Astrocyte (in vitro differentiated cells and primary cell): ENCODE results near the gene TGIF1. TPM values are rescaled to one million over a fixed set of nuclear protein-coding genes. Genes with fewer than 3 reads are reported as not detected.
A peak's percentile ranks its signal among the peaks of the same experiment; 100 is the strongest.

Experiments used
- DNase-seq: peaks from one replicate; pipeline ENCODE4 v3.0.0-alpha.2; 2010; ENCODE audit warnings: low read depth
- FAIRE-seq: peaks from 2 replicates; lab custom pipeline; 2011; peaks lifted over from hg19 to GRCh38; lab: Jason Lieb, UNC
- H2AFZ ChIP-seq: 2 replicates; pipeline ENCODE4 v1.6.0; 2012; ENCODE audit warnings: low read depth, low read length, inconsistent platforms
- H3K27ac ChIP-seq: 2 replicates; pipeline ENCODE4 v1.5.1; 2011; ENCODE audit warnings: low read depth, low read length, inconsistent platforms
- H3K27me3 ChIP-seq: 2 replicates; pipeline ENCODE4 v1.6.0; 2011; ENCODE audit warnings: low read length, inconsistent platforms; ENCODE audit not compliant: insufficient read depth
- H3K36me3 ChIP-seq: 2 replicates; pipeline ENCODE4 v1.5.1; 2011; ENCODE audit warnings: low read length, inconsistent platforms; ENCODE audit not compliant: insufficient read depth
- H3K4me1 ChIP-seq: 2 replicates; pipeline ENCODE4 v1.5.1; 2011; ENCODE audit warnings: low read length, inconsistent platforms; ENCODE audit not compliant: insufficient read depth
- H3K4me2 ChIP-seq: 2 replicates; pipeline ENCODE4 v1.6.0; 2012; ENCODE audit warnings: low read length, inconsistent platforms
- H3K4me3 ChIP-seq: 2 replicates; pipeline ENCODE4 v1.5.1; 2011; ENCODE audit warnings: low read depth, mild to moderate bottlenecking, low read length, inconsistent platforms; ENCODE audit not compliant: insufficient read depth
- H3K79me2 ChIP-seq: 2 replicates; pipeline ENCODE4 v1.6.0; 2012; ENCODE audit warnings: mild to moderate bottlenecking, low read length, inconsistent platforms; ENCODE audit not compliant: insufficient read depth
- H3K9ac ChIP-seq: 2 replicates; pipeline ENCODE4 v1.6.0; 2012; ENCODE audit warnings: mild to moderate bottlenecking, low read length, inconsistent platforms
- H3K9me3 ChIP-seq: 2 replicates; pipeline ENCODE4 v1.5.1; 2012; ENCODE audit warnings: low read depth, mild to moderate bottlenecking, low read length, inconsistent platforms; ENCODE audit not compliant: insufficient read depth
- H4K20me1 ChIP-seq: 2 replicates; pipeline ENCODE4 v1.6.0; 2012; ENCODE audit warnings: low read length, inconsistent platforms; ENCODE audit not compliant: insufficient read depth
- H3K27ac Mint-ChIP-seq: one replicate; pipeline ENCODE4 v1.8.0; 2021; ENCODE audit warnings: mild to moderate bottlenecking, mixed read lengths; ENCODE audit not compliant: unreplicated experiment
- H3K27me3 Mint-ChIP-seq: one replicate; pipeline ENCODE4 v1.8.0; 2021; ENCODE audit warnings: low read depth, mixed read lengths; ENCODE audit not compliant: unreplicated experiment
- H3K36me3 Mint-ChIP-seq: one replicate; pipeline ENCODE4 v1.8.0; 2021; ENCODE audit warnings: low read depth, mixed read lengths; ENCODE audit not compliant: unreplicated experiment
- H3K4me1 Mint-ChIP-seq: one replicate; pipeline ENCODE4 v1.8.0; 2021; ENCODE audit warnings: low read depth, mixed read lengths; ENCODE audit not compliant: unreplicated experiment
- H3K4me3 Mint-ChIP-seq: one replicate; pipeline ENCODE4 v1.8.0; 2021; ENCODE audit warnings: mild to moderate bottlenecking, moderate library complexity, mixed read lengths; ENCODE audit not compliant: unreplicated experiment
- H3K9me3 Mint-ChIP-seq: one replicate; pipeline ENCODE4 v1.8.0; 2021; ENCODE audit warnings: mild to moderate bottlenecking, mixed read lengths; ENCODE audit not compliant: unreplicated experiment
- EZH2 ChIP-seq: IDR thresholded peaks from 2 replicates; pipeline ENCODE4 v1.6.1; 2012; ENCODE audit warnings: mild to moderate bottlenecking, low read length, inconsistent platforms; ENCODE audit not compliant: insufficient read depth
- total RNA-seq: library from RNA; stranded (reverse); gene quantifications from 2 replicates; pipeline ENCODE4 v1.2.1, GENCODE V29; 2021
- TF ChIP-seq, protein P1 (sequence below): IDR thresholded peaks from 2 replicates; pipeline ENCODE4 v1.5.1; 2011; ENCODE audit warnings: low read depth, mild to moderate bottlenecking, inconsistent platforms, low read length, moderate library complexity; ENCODE audit not compliant: insufficient read depth

TGIF1 gene
- total RNA-seq, 1 donor from 2014 or later: 128 TPM

- H3K9me3 Mint-ChIP-seq: peaks cover 4% of the 10 kb centered on the region
- TF ChIP-seq, protein P1, sequence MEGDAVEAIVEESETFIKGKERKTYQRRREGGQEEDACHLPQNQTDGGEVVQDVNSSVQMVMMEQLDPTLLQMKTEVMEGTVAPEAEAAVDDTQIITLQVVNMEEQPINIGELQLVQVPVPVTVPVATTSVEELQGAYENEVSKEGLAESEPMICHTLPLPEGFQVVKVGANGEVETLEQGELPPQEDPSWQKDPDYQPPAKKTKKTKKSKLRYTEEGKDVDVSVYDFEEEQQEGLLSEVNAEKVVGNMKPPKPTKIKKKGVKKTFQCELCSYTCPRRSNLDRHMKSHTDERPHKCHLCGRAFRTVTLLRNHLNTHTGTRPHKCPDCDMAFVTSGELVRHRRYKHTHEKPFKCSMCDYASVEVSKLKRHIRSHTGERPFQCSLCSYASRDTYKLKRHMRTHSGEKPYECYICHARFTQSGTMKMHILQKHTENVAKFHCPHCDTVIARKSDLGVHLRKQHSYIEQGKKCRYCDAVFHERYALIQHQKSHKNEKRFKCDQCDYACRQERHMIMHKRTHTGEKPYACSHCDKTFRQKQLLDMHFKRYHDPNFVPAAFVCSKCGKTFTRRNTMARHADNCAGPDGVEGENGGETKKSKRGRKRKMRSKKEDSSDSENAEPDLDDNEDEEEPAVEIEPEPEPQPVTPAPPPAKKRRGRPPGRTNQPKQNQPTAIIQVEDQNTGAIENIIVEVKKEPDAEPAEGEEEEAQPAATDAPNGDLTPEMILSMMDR: no peak
- TF ChIP-seq EZH2: no peak
- no peak overlapping the region for H3K9ac ChIP-seq
- H3K9me3 ChIP-seq: no peaks in the 10 kb centered on the region
- no peaks in the 10 kb centered on the region for H3K27me3 Mint-ChIP-seq
- DNase-seq: no peak
- H3K4me1 ChIP-seq: no peaks in the 10 kb centered on the region
- no peak overlapping the region for H3K4me3 ChIP-seq
- H3K36me3 Mint-ChIP-seq: peaks cover 2% of the 10 kb centered on the region
- no peak for FAIRE-seq
- H3K79me2 ChIP-seq: no peaks in the 10 kb centered on the region
- H3K27ac Mint-ChIP-seq: no peak overlapping the region
- H3K36me3 ChIP-seq: no peaks in the 10 kb centered on the region
- no peaks in the 10 kb centered on the region for H4K20me1 ChIP-seq
- H3K27me3 ChIP-seq: no peaks in the 10 kb centered on the region
- H3K4me3 Mint-ChIP-seq: no peak overlapping the region
- no peak overlapping the region for H2AFZ ChIP-seq
- H3K4me2 ChIP-seq: no peak overlapping the region
- peaks cover 5% of the 10 kb centered on the region for H3K4me1 Mint-ChIP-seq
- H3K27ac ChIP-seq: no peak overlapping the region
Observed at GRCh38 chr18:3479978-3480509, 30.1 kb downstream of the TGIF1 start.

GRCh38 chr18:3480827-3481573 is 31.0 kb downstream of the TGIF1 start:
- H3K27me3 Mint-ChIP-seq: no peaks in the 10 kb centered on the region
- Histone ChIP-seq H2AFZ (no peak overlapping the region), H3K27me3 (no peaks in the 10 kb centered on the region), H3K79me2 (no peaks in the 10 kb centered on the region), H3K9ac (no peak overlapping the region), H3K4me1 (no peaks in the 10 kb centered on the region), H3K9me3 (no peaks in the 10 kb centered on the region), H3K36me3 (no peaks in the 10 kb centered on the region), H3K4me3 (no peak overlapping the region), H3K4me2 (no peak overlapping the region), H4K20me1 (no peaks in the 10 kb centered on the region), H3K27ac (no peak overlapping the region)
- FAIRE-seq: no peak
- H3K4me3 Mint-ChIP-seq: no peak overlapping the region
- H3K27ac Mint-ChIP-seq: no peak overlapping the region
- no peak for DNase-seq
- peaks cover 5% of the 10 kb centered on the region for H3K4me1 Mint-ChIP-seq
- H3K36me3 Mint-ChIP-seq: peaks cover 2% of the 10 kb centered on the region
- peaks cover 2% of the 10 kb centered on the region for H3K9me3 Mint-ChIP-seq
- no peak for TF ChIP-seq EZH2
- TF ChIP-seq, protein P1: no peak

GRCh38 chr18:3481696-3482210 is 31.8 kb downstream of the TGIF1 start:
- H2AFZ ChIP-seq: no peak overlapping the region
- FAIRE-seq (no peak), DNase-seq (no peak)
- no peaks in the 10 kb centered on the region for H4K20me1 ChIP-seq
- H3K79me2 ChIP-seq: no peaks in the 10 kb centered on the region
- no peak overlapping the region for H3K4me3 Mint-ChIP-seq
- H3K9ac ChIP-seq: no peak overlapping the region
- no peaks in the 10 kb centered on the region for H3K27me3 ChIP-seq
- no peaks in the 10 kb centered on the region for H3K9me3 ChIP-seq
- H3K36me3 Mint-ChIP-seq: peaks cover 2% of the 10 kb centered on the region
- H3K27ac ChIP-seq: no peak overlapping the region
- peaks cover 2% of the 10 kb centered on the region for H3K9me3 Mint-ChIP-seq
- no peak overlapping the region for H3K27ac Mint-ChIP-seq
- no peak overlapping the region for H3K4me2 ChIP-seq
- no peaks in the 10 kb centered on the region for H3K4me1 ChIP-seq
- H3K27me3 Mint-ChIP-seq: no peaks in the 10 kb centered on the region
- no peaks in the 10 kb centered on the region for H3K36me3 ChIP-seq
- peaks cover 5% of the 10 kb centered on the region for H3K4me1 Mint-ChIP-seq
- TF ChIP-seq EZH2: no peak
- TF ChIP-seq, protein P1: peak; percentile 48
- H3K4me3 ChIP-seq: no peak overlapping the region
